NCI-H2081 treated with DMSO at 0.1 percent for 48 hours (cell line): Measurements from ENCODE around the gene SNX8.

Experiments used
- DNase-seq: peaks from one replicate; lab custom pipeline; 2025; lab: John Stamatoyannopoulos, UW

Gene SNX8

GRCh38 chr7:2202901-2203765, 111.1 kb downstream of the SNX8 start:
- no peak for DNase-seq

GRCh38 chr7:2202361-2202761, 111.9 kb downstream of the SNX8 start:
- DNase-seq, result no peak
